NCI-H2029 treated with DMSO at 0.1 percent for 48 hours (cell line): ENCODE results near the gene MLPH.

Experiments
- DNase-seq: peaks from one replicate; lab custom pipeline; 2025; lab: John Stamatoyannopoulos, UW

The MLPH gene

GRCh38 chr2:237603049-237603717 is 116.1 kb downstream of the MLPH start:
- no peak for DNase-seq

GRCh38 chr2:237603718-237604362 is 116.8 kb downstream of the MLPH start:
- no peak for DNase-seq

GRCh38 chr2:237604391-237604790 is 117.3 kb downstream of the MLPH start:
- no peak for DNase-seq
